ENCODE data around the gene OXCT1.
"Not testable (repeated sequence)": the region's sequence is repeated elsewhere in the genome, so short reads cannot be mapped to it uniquely, and the experiment has no call there.

OXCT1 gene

DNA sequence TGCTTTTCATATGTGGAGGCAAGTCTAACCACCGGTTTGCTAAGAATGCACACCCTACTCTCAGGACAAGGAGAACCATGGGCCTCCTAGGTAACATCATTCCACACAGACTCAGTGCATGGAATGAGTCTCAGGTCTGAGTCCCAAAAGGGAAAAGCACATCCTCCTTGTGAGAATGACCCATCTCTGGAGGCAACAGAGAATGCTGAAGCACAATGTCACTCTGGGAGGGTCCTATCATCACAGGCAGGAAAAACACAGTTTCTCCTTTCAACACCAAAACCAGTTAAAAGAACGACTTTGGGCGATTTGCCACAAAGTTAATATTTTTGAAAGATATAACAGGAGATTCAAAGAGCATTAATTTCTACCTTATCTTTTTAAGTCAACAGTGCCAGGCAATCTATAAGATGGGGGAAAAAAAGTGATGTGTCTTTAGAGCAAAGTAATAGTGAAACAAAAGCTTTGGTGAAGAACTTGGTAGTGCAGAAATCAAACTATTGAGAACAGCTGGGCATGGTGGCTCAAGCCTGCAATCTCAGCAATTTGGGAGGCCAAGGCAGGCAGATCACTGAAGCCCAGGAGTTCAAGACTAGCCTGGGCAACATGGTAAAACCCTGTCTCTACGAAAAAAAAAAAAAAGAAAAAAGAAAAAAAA lies 97.3 kb downstream of the OXCT1 start:
- no peak for DNase-seq (ENCODE audit: low spot score)

DNA sequence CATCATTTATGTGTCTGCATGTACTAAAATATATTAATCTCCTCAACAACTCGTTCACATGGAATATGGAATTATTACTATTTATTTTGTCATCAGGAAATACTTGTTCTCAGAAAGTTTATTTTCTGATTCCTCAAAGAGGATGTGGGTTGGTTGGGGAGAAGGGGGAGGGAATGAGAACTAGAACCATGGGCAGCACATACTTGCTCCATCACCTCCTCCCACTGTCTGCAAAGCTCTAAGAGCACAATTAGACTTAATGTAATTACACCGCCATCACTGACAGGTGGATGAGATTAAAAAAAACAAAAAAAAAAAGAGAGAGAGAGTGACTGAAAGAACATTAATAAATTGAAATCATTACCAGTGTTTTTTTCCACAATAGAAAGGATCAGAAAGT lies 98.2 kb downstream of the OXCT1 start:
- no peak for DNase-seq (ENCODE audit: low spot score)

DNA sequence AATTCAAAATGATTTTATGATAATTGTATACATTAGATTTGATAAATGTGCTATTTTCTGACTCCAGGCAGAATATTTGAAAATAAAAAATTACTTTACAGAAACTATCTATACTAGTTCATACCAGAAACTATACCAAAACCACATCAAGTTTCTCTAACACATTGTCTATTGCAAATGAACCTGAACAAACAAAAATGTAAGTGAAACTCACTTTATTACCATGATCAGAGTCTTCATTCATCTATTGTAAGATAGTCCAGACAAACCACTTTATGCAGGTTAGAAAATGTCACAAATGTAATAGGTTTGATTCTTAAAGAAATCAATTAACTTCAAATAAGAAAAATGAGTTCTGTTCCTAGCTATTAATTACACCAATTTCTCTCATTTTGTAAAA lies 99.4 kb downstream of the OXCT1 start:
- DNase-seq (ENCODE audit: low spot score), result no peak

DNA sequence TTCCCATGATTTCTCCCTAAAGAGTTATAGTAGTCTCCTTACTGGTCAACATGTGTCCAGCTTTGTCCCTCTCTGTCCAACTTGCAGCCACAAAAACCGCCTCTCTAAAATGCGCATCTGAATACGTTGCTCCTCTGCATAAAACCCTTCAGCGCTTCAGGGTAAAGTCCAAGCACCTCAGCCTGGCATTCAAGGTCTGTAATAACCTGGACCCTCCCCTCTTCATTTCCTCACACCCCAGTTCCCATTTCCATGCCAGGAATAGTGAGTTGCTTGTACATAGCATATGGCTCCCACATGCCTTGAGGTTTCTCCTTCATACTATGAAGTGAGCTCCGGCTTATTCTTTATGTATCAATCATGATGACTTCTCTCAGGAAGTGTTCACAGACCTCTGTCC lies 101.5 kb downstream of the OXCT1 start:
- DNase-seq (ENCODE audit: low spot score), result no peak

DNA sequence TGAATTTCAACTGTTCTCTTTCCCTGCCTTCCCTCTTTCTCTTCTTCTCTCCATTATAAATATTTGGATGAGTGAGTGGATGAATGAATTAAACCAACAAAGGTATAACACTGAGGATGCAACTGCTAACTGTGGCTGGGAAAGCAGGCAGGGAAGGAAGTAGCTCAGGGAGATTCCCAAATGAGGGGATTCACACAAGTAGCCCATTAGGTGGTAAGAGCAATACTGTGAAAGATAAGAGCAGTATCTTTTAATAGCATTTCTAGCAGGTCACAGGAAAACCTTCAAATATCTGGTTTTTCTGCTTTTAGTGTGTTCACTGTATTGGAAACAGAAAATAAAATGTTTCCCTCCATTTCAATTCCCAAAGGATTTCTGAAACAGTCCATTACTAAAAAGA lies 105.6 kb downstream of the OXCT1 start:
- no peak for DNase-seq (ENCODE audit: low spot score)

DNA sequence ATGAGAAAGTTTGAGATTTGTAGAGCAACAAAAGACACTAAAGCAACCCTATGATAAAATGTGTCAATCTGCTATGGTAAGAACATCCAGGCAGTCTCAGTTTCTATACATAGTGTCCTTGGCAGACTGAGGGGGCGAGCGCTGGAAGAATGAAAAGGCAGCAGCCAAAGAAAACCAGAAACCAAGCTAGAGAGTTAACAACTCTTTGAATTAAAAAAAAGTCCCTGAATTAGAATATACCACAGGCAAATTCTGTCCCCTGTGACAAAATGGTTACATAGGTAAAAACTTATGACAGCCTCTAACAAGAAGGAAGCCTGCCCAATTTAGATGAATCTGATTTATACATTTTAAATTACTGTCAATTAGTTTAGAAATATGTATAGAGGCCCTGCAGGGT lies 106.7 kb downstream of the OXCT1 start:
- no peak for DNase-seq (ENCODE audit: low spot score)

DNA sequence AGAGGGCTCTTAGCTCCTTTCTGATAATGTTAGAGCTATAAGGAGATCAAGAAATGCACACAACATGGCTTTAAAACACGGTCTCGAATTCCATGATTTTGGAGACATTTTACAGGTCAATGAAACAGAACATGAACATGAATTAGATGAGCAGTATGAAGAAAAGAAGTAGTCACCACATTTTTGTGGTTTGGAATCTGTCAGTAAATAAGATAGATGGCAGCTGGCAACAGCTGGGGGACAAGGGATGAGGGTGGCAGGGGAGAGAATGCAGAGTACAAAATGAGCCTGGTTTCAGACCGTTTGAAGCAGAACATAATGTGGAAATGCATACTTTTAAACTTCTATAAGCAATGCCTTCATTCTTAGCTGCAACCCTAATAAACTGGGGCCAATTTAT lies 107.1 kb downstream of the OXCT1 start:
- DNase-seq (ENCODE audit: low spot score), result peak; percentile 67

DNA sequence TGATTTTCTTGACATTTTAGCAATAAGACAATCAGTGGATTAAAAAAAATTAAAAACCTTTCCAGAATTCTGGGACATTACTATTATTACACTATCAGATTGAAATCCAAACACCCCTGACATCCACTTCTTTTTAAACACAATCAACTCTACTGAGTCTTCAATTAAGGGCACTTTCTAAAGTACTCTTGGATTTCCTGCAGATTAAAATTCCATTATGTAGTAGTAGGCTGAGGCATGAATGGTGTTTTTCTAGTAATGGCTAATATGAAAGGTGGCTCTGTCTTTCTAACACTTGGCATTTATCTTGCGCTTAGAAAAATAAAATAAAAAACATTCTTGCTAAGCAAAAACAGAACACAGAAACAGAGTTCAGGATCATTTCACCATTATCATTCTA lies 107.8 kb downstream of the OXCT1 start:
- DNase-seq (ENCODE audit: low spot score), result no peak

DNA sequence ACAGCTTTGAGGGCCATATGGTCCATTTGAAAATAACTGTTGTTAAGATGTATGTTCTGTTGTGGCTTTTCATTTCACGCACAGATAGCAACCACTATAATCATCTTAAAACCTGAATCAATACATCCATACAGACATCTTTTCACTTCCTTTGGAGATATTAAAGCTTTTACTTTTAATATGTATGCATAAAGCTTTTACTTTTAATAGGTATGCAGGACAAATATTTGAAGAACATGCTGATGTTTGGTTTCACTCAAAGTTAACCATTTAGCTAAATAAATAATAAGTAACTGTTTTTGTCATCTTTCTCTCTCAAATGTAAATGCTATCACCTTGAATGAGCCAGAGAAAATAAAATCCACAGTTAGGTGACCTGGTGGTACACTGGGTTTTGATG lies 108.6 kb downstream of the OXCT1 start:
- DNase-seq (ENCODE audit: low spot score), result no peak

DNA sequence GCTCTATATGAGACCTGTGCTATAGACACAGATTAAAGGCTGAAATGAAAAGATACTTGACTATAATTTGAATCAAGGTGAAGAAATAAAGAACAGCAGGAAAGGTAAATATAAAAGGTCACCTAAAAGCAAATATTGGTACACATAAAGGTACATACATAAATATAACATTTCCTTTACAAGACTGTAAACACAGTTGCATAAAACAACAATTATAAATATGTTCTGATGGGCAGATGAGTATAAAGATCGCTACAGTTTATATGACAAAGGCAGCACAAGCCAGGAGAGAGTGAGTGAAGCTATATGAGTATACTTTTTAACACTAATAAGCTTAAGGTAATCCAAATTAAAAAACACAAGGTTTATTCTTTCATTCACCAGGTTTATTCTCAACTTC lies 114.5 kb downstream of the OXCT1 start:
- no peak for DNase-seq (ENCODE audit: low spot score)

DNA sequence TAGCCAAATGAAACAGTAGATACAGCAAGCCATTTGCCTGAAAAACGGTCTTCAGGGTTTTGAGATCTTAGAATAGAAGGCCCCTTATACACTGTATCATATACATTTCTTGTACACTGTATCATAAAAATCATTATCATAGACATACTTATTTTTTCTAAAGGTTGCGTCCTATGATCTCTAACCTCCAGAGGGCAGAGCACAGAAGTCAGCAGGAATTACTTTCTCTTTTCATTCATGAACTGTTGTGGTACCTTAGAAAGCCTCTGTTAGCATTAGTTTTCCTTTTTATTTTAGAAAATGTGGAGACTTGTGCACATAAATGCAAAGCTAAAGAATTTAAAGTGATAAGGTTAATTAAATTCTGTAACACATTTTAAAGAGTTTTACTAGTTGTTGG lies 115.4 kb downstream of the OXCT1 start:
- DNase-seq (ENCODE audit: low spot score), result no peak

DNA sequence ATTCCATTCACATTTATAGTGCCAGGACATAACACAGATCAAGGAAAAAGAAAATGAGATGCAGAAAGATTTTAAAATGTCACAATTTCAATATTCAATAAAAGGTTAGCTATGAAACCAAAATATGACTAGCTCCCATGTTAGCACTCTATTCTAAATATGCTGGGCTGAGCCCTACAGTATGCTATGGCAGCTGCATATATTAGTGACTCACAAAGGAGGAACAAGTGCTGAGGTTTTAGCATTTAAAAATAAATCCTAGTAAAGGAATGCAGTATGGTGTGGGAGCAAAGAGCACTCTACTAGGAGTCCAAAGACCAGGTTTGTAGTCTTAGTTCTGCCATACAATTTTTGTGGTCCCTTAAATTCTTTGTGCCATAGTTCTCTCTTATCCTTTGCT lies 118.4 kb downstream of the OXCT1 start:
- no peak for DNase-seq (ENCODE audit: low spot score)

DNA sequence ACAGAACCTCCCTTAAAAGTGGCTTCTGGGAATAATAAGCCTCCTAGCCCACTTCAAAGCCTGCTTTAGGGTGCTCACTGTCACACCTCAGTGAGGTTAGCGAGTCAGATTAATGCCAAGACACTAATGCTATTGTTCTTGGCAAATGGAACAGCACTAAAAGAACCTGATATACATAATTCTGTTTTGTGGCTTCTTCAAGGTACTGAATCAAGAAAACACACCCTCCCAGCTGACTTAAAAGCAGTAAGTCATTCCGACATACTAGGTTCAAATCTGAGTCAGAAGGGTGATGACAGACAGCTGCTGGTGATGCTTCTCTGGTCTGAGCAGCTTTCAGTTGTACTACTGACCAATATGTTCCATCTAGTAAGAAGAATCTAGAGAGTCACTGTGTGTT lies 121.6 kb downstream of the OXCT1 start:
- no peak for DNase-seq (ENCODE audit: low spot score)

DNA sequence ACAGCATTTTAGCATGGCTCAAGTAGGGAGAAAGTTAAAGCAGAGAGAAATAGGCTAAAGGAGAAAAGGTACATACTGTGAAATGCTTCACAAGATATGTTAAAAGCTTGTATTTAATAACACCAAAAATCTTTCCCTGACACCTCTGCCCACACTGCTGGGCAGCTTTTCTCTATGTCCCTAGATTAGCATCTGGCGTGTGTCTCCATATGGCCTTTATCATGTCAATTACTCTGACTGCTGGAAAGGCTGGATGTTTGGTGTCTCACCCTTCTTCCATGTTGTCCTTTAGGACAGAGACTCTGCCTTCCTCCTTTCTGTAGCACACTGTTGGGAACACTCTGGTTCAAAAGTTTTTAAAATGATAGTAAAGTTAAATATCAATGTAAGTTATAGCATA lies 122.5 kb downstream of the OXCT1 start:
- DNase-seq (ENCODE audit: low spot score), result no peak

DNA sequence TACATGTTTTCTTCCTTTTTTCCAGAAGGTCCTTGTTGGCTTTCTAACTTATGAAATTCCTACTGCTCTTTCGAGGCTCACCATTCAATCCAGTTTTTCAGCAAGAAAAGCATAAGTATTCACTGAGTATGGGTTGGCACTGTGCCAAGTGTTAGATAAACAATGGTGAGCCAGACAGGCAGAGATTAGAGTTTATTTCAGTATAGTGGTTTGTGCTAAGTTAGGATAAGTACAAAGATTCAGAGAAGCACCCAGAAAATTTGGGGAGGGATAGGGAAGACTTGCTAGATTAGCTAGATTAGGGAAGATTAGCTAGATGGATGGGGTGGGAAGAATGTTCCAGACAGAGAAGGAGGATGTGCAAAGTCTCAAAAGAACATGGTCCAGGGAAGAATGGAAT lies 122.9 kb downstream of the OXCT1 start:
- no peak for DNase-seq (ENCODE audit: low spot score)

DNA sequence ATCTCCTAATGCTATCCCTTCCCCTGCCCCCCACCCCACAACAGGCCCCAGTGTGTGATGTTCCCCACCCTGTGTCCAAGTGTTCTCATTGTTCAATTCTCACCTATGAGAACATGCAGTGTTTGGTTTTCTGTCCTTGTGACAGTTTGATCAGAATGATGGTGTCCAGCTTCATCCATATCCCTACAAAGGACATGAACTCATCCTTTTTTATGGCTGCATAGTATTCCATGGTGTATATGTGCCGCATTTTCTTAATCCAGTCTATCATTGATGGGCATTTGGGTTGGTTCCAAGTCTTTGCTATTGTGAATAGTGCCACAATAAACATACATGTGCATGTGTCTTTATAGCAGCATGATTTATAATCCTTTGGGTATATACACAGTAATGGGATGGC lies 127.6 kb downstream of the OXCT1 start:
- DNase-seq (ENCODE audit: low spot score), result not testable (repeated sequence)

DNA sequence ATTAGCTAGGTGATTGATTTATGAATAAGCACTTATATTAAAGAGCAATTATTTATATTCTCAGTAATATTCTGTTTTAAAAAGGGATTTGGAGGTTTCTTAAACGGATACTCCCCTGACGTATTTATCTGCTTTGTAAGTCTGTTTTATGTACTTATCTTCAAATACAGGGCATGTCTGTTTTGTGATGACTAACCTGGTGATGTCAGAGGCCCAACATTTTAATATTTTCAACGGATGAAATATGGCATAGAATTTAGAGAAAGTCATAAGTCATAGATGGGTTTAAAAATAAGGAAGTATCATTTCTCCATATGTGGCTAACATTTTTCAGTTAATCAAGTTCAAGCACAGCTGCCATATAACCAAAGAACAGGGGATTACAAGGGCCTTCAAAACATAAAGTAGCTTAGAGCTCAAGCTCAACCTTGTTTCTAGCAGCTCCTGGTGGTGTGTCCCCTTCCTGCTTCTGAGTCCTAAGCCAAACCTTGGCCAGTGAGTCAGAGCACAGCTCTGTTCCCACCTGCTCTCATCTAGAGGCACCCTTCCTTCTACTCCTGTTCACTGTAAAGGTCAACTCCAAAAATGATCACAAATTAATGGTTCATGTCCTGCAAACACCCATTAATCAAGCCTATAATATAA lies 131.4 kb downstream of the OXCT1 start:
- DNase-seq (ENCODE audit: low spot score), result no peak

DNA sequence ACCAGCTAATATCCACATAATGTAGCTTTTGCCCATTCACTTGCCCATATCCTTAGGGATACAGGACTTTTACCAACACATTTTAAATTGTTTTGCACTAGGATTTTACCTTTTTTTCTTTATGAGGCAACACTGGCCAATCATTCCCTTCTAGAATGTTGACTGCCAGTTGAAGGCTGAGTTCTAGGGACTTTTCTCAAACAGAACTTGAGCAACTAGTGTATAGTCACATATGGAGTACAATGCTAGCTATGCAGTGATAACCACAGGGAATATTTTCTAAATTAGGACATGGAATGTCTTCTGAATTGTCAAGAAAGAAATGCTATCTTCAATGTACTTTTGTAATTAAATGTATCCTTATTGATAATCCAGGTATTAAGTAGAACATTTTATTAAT lies 133.6 kb downstream of the OXCT1 start:
- no peak for DNase-seq (ENCODE audit: low spot score)

DNA sequence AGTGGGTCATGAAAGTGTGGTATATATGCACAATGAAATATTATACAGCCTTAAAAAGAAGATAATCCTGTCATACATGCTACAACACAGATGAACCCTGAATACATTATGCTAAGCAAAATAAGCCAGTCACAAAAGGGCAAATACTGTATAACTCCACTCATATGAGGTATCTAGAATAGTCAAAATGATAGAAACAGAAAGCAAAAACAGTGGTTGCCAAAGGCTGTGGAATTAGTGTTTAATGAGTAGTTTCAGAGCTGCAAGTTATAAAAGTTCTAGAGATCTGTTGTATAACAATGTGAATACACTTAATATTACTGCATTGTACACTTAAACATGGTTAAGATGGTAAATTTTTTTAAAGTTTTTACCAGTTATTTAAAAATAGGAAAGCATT lies 135.0 kb downstream of the OXCT1 start:
- DNase-seq (ENCODE audit: low spot score), result no peak

DNA sequence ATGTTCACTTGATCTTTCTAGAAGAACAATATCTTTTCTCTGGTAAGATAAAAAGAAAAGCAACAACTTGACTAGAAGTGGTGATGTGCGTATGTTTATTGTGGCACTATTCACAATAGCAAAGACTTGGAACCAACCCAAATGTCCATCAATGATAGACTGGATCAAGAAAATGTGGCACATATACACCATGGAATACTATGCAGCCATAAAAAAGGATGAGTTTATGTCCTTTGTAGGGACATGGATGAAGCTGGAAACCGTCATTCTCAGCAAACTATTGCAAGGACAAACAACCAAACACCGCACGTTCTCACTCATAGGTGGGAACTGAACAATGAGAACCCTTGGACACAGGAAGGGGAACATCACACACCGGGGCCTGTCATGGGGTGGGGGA lies 140.8 kb downstream of the OXCT1 start:
- DNase-seq (ENCODE audit: low spot score), result not testable (repeated sequence)

DNA sequence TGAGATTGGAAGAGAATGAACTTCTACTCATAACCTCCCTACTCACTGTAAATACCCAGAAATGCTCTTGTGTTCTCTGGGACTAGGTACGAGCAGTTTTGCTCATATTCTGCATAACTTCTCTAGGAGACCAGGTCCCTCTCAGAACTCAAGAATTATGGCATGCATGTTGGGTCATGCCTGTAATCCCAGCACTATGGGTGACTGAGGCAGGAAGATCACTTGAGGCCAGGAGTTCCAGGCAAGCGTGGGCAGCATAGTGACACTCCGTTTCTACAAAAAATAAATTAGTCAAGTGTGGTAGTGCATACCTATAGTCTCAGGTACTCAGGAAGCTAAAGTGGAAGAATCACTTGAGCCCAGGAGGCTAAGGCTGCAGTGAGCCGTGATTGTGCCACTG lies 141.9 kb downstream of the OXCT1 start:
- DNase-seq (ENCODE audit: low spot score), result no peak

DNA sequence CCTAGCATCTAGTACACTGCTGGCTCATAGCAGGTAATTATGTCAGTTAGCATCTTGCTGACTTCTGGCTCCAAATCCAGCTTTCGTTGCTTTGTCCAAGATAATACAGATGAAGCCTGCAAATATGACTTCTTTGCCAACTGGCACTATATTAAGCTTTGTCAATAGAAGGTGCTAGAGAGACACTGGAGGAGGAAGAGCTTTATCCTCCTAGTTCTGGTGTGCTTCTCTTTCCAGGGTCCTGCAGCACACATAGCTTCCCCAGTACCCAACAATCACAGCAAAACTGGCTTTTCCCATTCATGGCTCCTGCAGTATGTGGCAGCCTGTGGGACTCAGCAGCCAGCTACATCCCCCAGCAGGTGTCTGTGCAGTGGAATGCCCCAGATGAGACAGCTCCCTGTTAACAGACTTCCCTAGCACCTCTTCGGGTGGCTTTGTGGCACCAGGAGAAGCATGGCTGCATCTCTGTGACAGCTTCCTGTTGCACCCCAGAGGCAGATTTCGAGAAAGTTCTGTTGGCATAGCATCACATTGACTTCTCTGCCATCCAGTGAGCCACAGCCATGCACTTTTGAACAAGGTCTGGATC lies 147.8 kb downstream of the OXCT1 start:
- no peak for DNase-seq (ENCODE audit: low spot score)

DNA sequence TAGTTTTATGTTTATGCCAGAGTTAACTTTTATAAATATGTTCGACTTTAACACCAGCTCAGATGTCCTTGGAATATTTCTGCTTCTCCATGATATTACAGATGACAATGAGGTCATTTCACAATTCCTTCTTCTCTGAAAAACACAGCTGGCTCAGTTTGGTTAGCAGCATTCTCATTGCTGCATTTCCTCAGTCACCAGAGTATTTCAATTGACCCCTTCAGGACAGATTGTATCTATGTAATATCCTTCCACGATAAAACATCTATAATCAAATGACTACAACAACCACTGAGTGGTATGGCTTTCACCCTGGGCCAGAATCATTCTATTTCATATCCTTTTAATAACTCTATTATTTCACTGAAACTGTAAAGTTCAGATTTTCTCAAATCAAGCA lies 148.7 kb downstream of the OXCT1 start:
- peak; percentile 8 for DNase-seq (ENCODE audit: low spot score)

DNA sequence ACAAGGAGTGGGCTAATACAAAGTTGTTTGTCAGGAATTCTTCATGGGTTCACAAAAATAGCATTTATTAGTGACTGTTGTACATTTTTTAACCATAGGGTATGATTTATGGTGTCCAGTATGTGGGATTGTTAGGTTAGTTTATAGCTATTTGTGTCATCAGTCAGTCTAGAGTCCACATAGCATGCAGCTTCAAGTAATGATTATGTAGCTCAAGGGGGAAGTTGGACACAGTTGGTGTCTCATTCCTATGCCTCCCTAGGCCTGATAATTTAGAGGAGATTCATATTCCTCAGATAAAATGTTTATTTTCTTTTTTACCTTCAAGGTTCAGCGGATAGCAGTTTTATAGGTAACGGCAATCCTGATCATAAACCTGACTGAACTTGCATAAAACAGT lies 153.8 kb downstream of the OXCT1 start:
- DNase-seq (ENCODE audit: low spot score), result no peak
